HepG2 (cell line): ENCODE measurements around the gene DHRS1.

Source experiments
- AFF4 ChIP-seq: sonication (generic); formaldehyde crosslinking; IDR thresholded peaks from 2 replicates; pipeline ENCODE4 v1.4.0; 2020; ENCODE audit warnings: missing genetic modification reagents
- CTCF ChIP-seq: sonication (generic); formaldehyde crosslinking; IDR thresholded peaks from 2 replicates; pipeline ENCODE4 v1.5.0; 2020; ENCODE audit warnings: mild to moderate bottlenecking, missing genetic modification reagents, moderate library complexity
- SP1 ChIP-seq, 2 experiments: fragments of 450-650 bp in 1 of 2; sonication (generic) in 1 of 2; formaldehyde crosslinking in 1 of 2; IDR thresholded peaks; 2 replicates each; pipeline versions ENCODE4 v1.4.0 to v1.6.1; 2016 to 2020; ENCODE audit warnings: missing genetic modification reagents in 1 of 2
- SUZ12 ChIP-seq: fragments of 150-350 bp; IDR thresholded peaks from 2 replicates; pipeline ENCODE4 v1.6.1; 2014; ENCODE audit warnings: low read depth, low read length

DNA sequence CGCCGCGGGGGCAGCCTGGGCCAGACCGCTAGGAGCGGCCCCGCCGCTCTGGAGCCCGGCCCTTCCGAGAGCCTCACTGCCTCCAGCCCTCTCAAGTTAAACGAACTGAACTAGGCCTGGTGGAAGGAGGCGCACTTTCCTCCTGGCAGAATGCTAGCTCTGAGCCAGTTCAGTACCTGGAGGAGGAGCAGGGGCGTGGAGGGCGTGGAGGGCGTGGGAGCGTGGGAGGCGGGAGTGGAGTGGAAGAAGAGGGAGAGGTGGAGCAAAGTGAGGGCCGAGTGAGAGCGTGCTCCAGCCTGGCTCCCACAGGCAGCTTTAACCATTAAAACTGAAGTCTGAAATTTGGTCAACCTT, 17.0 kb upstream of the DHRS1 start:
- TF ChIP-seq SP1 (IDR thresholded peaks at IDR 0.05), result no peak
- no peak for TF ChIP-seq SP1 (CRISPR knock-in tag; IDR thresholded peaks at IDR 0.05)
- TF ChIP-seq SUZ12, result no peak
- no peak for TF ChIP-seq CTCF (CRISPR knock-in tag)
- TF ChIP-seq AFF4 (CRISPR knock-in tag), result no peak
